Duodenal mucosa (tissue), 2 donors: ENCODE data around the gene FNDC11.
"Not testable (repeated sequence)": the region's sequence is repeated elsewhere in the genome, so short reads cannot be mapped to it uniquely, and the experiment has no call there.

ENCODE experiments used
- H3K27ac ChIP-seq: one replicate; pipeline ENCODE4 v1.7.0; 2013; ENCODE audit warnings: low read depth, low read length
- H3K27me3 ChIP-seq, 2 donors: one replicate each; pipeline ENCODE4 v1.7.0; 2013; ENCODE audit warnings: low read length in 2 of 2, control low read depth in 1 of 2; ENCODE audit not compliant: insufficient read depth in 2 of 2, control insufficient read depth in 1 of 2
- H3K36me3 ChIP-seq, 2 donors: one replicate each; pipeline ENCODE4 v1.7.0; 2013; ENCODE audit warnings: low read length in 2 of 2, control low read depth in 1 of 2; ENCODE audit not compliant: insufficient read depth in 2 of 2, control insufficient read depth in 1 of 2
- H3K4me1 ChIP-seq, 2 donors: one replicate each; pipeline ENCODE4 v1.7.0; 2013; ENCODE audit warnings: low read length in 2 of 2, control low read depth in 1 of 2; ENCODE audit not compliant: insufficient read depth in 2 of 2, control insufficient read depth in 1 of 2
- H3K4me3 ChIP-seq, 2 donors: one replicate each; pipeline ENCODE4 v1.7.0; 2013; ENCODE audit warnings: low read length in 2 of 2, low read depth in 1 of 2
- H3K9ac ChIP-seq, 2 donors: one replicate each; pipeline ENCODE4 v1.7.0; 2013; ENCODE audit warnings: low read length in 2 of 2, low read depth in 1 of 2
- H3K9me3 ChIP-seq, 2 donors: one replicate each; pipeline ENCODE4 v1.7.0; 2013; ENCODE audit warnings: low read length in 2 of 2, control low read depth in 1 of 2; ENCODE audit not compliant: control insufficient read depth in 1 of 2

Gene FNDC11

GRCh38 chr20:63601679-63602078 lies 47.7 kb downstream of the FNDC11 start:
- H3K27me3 ChIP-seq, H3K27ac ChIP-seq, H3K9ac ChIP-seq, H3K4me1 ChIP-seq, H3K9me3 ChIP-seq, H3K4me3 ChIP-seq: not testable (repeated sequence)
- H3K36me3 ChIP-seq, result peaks cover 17 to 48% of the 10 kb centered on the region in 2 donors

GRCh38 chr20:63602321-63602720 lies 48.4 kb downstream of the FNDC11 start:
- no peaks in the 10 kb centered on the region for H3K9me3 ChIP-seq
- H3K9ac ChIP-seq, result no peak overlapping the region
- no peak overlapping the region for H3K4me3 ChIP-seq
- no peaks in the 10 kb centered on the region for H3K4me1 ChIP-seq
- H3K27ac ChIP-seq, result no peak overlapping the region
- H3K27me3 ChIP-seq, result no peaks in the 10 kb centered on the region
- H3K36me3 ChIP-seq, result peaks cover 17 to 44% of the 10 kb centered on the region in 2 donors
